ENCODE data around the gene TCAF1. TPM values are rescaled to one million over a fixed set of nuclear protein-coding genes. Genes with fewer than 3 reads are reported as not detected.

Gene TCAF1
- total and polyA plus RNA-seq, 7 donors, result 4.3 to 107 (median 19.5) TPM

DNA sequence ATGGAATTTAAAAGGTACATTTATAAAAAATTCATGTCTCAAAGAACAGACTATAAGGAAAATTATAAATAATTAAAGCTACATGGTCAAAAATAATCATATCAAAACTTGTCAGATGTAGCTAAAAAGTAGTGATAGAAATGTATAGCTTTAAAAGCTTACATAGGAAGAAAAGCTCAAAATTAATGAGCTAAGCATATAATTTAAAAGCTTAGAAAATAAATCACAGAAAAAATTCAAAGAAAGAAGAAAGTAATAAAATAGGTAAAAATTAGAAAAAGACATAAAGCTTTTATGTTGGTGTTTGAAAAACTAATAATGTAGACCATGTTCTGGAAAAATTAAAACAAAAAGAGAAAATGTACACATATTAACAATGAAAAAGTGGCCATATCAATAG lies 5.3 kb downstream of the TCAF1 start:
- H3K4me3 ChIP-seq, result no peak overlapping the region
- H3K27ac ChIP-seq, result no peak overlapping the region
- peaks cover 4% of the 10 kb centered on the region for H3K9me3 ChIP-seq
- peaks cover 16% of the 10 kb centered on the region for H3K4me1 ChIP-seq
- intact Hi-C loops (cut with DNase I), result no loop called here
- no peaks in the 10 kb centered on the region for H3K27me3 ChIP-seq (ENCODE audit: insufficient read depth in 3 of 3, low read length in 2 of 3)
- TF ChIP-seq CTCF (IDR thresholded peaks at IDR 0.05), result no peak
- no peaks in the 10 kb centered on the region for H3K36me3 ChIP-seq (ENCODE audit: insufficient read depth in 1 of 2, low read depth in 1 of 2)
- ATAC-seq (no peak), DNase-seq (no peak)

DNA sequence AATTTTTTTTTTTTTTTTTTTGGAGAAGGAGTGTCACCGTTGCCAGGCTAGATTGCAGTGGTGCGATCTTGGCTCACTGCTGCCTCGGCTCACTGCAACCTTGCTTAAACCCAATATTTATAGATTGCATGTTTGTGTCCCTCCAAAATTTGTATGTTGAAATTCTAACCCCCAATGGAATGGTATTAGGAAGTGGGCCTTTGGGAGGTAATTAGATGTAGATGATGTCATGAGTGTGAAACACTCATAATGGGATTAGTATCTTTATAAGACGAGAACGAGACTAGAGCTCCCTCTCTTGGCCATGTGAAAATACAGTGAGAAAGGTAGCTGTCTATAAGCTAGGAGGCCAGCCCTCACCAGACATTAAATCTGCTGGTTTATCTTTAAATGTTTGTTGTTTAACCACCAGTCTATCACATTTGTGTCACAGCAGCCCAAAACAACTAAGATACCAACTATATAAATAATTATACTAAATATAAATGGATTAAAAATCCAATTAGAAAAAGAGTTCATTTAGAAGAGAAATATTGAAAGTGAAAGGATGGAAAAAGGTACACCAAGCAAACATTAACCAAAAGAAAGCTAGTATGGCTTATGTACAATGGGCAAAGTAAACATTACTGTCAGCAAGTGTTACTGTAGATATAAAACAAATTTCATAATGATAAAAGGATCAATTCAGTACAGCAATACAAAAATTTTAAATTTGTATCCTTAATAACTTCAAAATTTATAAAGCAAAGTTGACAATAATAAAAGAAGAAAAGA lies 9.3 kb downstream of the TCAF1 start:
- intact Hi-C loops (cut with DNase I), result no loop called here
- H3K27me3 ChIP-seq (ENCODE audit: insufficient read depth in 3 of 3, low read length in 2 of 3), result no peaks in the 10 kb centered on the region
- H3K9me3 ChIP-seq, result peaks cover 4% of the 10 kb centered on the region
- TF ChIP-seq CTCF (IDR thresholded peaks at IDR 0.05), result no peak
- H3K4me1 ChIP-seq, result peaks cover 6% of the 10 kb centered on the region
- no peak overlapping the region for H3K4me3 ChIP-seq
- 82 to 93% (median 91%) methylated on average over 5 of the region's 5 CpGs for WGBS, 3 donors
- H3K36me3 ChIP-seq (ENCODE audit: insufficient read depth in 1 of 2, low read depth in 1 of 2), result no peaks in the 10 kb centered on the region
- no peak for ATAC-seq
- no peak overlapping the region for H3K27ac ChIP-seq
- DNase-seq, result no peak

- WGBS, 3 donors, result 71 to 96% (median 94%) methylated on average over 2 of the region's 2 CpGs
- H3K27me3 ChIP-seq (ENCODE audit: insufficient read depth in 3 of 3, low read length in 2 of 3), result no peaks in the 10 kb centered on the region
- peaks cover 6% of the 10 kb centered on the region for H3K4me1 ChIP-seq
- intact Hi-C loops (cut with DNase I), result no loop called here
- no peak for TF ChIP-seq CTCF (IDR thresholded peaks at IDR 0.05)
- H3K4me3 ChIP-seq, result no peak overlapping the region
- no peak overlapping the region for H3K27ac ChIP-seq
- no peaks in the 10 kb centered on the region for H3K36me3 ChIP-seq (ENCODE audit: insufficient read depth in 1 of 2, low read depth in 1 of 2)
- H3K9me3 ChIP-seq, result peaks cover 4% of the 10 kb centered on the region
- no peak for ATAC-seq
- DNase-seq, result no peak
These were observed 10.5 kb downstream of the TCAF1 start for GRCh38 chr7:143891457-143891856.

- H3K27me3 ChIP-seq (ENCODE audit: insufficient read depth in 3 of 3, low read length in 2 of 3), result peaks cover 0 to 2% (median 0%) of the 10 kb centered on the region in 3 donors
- no peaks in the 10 kb centered on the region for H3K36me3 ChIP-seq (ENCODE audit: insufficient read depth in 1 of 2, low read depth in 1 of 2)
- no peak for TF ChIP-seq CTCF (IDR thresholded peaks at IDR 0.05)
- DNase-seq, result no peak
- intact Hi-C loops (cut with DNase I), result no loop called here
- 95 to 98% (median 98%) methylated on average over 2 of the region's 2 CpGs for WGBS, 3 donors
- ATAC-seq, result no peak
- peaks cover 4% of the 10 kb centered on the region for H3K9me3 ChIP-seq
- H3K4me1 ChIP-seq, result peaks cover 6% of the 10 kb centered on the region
- no peak overlapping the region for H3K4me3 ChIP-seq
- no peak overlapping the region for H3K27ac ChIP-seq
These were observed 11.4 kb downstream of the TCAF1 start for GRCh38 chr7:143890558-143890957.

- Histone ChIP-seq H3K4me3 (no peak overlapping the region), H3K4me1 (peaks cover 4% of the 10 kb centered on the region), H3K27me3 (ENCODE audit: insufficient read depth in 3 of 3, low read length in 2 of 3) (peaks cover 0 to 5% (median 1%) of the 10 kb centered on the region in 3 donors), H3K36me3 (ENCODE audit: insufficient read depth in 1 of 2, low read depth in 1 of 2) (no peaks in the 10 kb centered on the region), H3K27ac (no peak overlapping the region), H3K9me3 (peaks cover 4% of the 10 kb centered on the region)
- DNase-seq, result no peak
- ATAC-seq, result no peak
- intact Hi-C loops (cut with DNase I), result no loop called here
- no peak for TF ChIP-seq CTCF (IDR thresholded peaks at IDR 0.05)
- WGBS, 3 donors, result 98 to 99% (median 98%) methylated on average over 2 of the region's 2 CpGs
These were observed 12.9 kb downstream of the TCAF1 start for GRCh38 chr7:143889068-143889467.

All from psoas muscle (tissue), 8 donors.